Measurements from ENCODE around the gene MSI2.

The MSI2 gene

GRCh38 chr17:57442401-57442823 is 186.1 kb downstream of the MSI2 start:
- POLR2A ChIA-PET, result no interaction called here
- TF ChIP-seq L3MBTL2 (conservative IDR thresholded peaks at IDR 0.05) (no peak), HDGF (IDR thresholded peaks at IDR 0.05; ENCODE audit: borderline replicate concordance) (no peak), PKNOX1 (IDR thresholded peaks at IDR 0.05) (no peak), LEF1 (IDR thresholded peaks at IDR 0.05; ENCODE audit: borderline replicate concordance) (no peak), FOXA1 (IDR thresholded peaks at IDR 0.05) (no peak), BHLHE40 (IDR thresholded peaks at IDR 0.05; ENCODE audit: borderline replicate concordance) (no peak), ARNT (IDR thresholded peaks at IDR 0.05) (no peak), CTBP1 (IDR thresholded peaks at IDR 0.05; ENCODE audit: borderline replicate concordance) (no peak), FOXM1 (IDR thresholded peaks at IDR 0.05; ENCODE audit: borderline replicate concordance) (no peak), TARDBP (IDR thresholded peaks at IDR 0.05) (no peak), FOXK2 (IDR thresholded peaks at IDR 0.05) (no peak), NFRKB (IDR thresholded peaks at IDR 0.05) (no peak), ELF4 (IDR thresholded peaks at IDR 0.05) (no peak), SP1 (IDR thresholded peaks at IDR 0.05) (no peak), ZNF384 (IDR thresholded peaks at IDR 0.05) (no peak), SUZ12 (IDR thresholded peaks at IDR 0.05) (no peak)
- DNase-seq (ENCODE audit: extremely low spot score), result no peak
- CTCF ChIA-PET, result interaction anchor here (0.7 to 2.9 kb wide), 3 partner anchors 199 to 862 kb away, joined by 3 to 22 read pairs (median 3); no protein-coding TSS in a partner anchor

GRCh38 chr17:57442914-57443571 is 186.7 kb downstream of the MSI2 start:
- TF ChIP-seq SUZ12 (IDR thresholded peaks at IDR 0.05) (no peak), CTBP1 (IDR thresholded peaks at IDR 0.05; ENCODE audit: borderline replicate concordance) (no peak), PKNOX1 (IDR thresholded peaks at IDR 0.05) (no peak), TARDBP (IDR thresholded peaks at IDR 0.05) (no peak), LEF1 (IDR thresholded peaks at IDR 0.05; ENCODE audit: borderline replicate concordance) (no peak), ZNF384 (IDR thresholded peaks at IDR 0.05) (no peak), ELF4 (IDR thresholded peaks at IDR 0.05) (no peak), FOXA1 (IDR thresholded peaks at IDR 0.05) (no peak), L3MBTL2 (conservative IDR thresholded peaks at IDR 0.05) (no peak), NFRKB (IDR thresholded peaks at IDR 0.05) (no peak), SP1 (IDR thresholded peaks at IDR 0.05) (no peak), FOXM1 (IDR thresholded peaks at IDR 0.05; ENCODE audit: borderline replicate concordance) (no peak), BHLHE40 (IDR thresholded peaks at IDR 0.05; ENCODE audit: borderline replicate concordance) (no peak), FOXK2 (IDR thresholded peaks at IDR 0.05) (no peak), HDGF (IDR thresholded peaks at IDR 0.05; ENCODE audit: borderline replicate concordance) (no peak), ARNT (IDR thresholded peaks at IDR 0.05) (no peak)
- CTCF ChIA-PET, result interaction anchor here (0.6 kb wide), 1 partner anchor 68 kb away, joined by 3 read pairs; no protein-coding TSS in a partner anchor
- POLR2A ChIA-PET, result no interaction called here
- DNase-seq (ENCODE audit: extremely low spot score), result no peak

- DNase-seq (ENCODE audit: extremely low spot score), result no peak
- ChIA-PET CTCF (interaction anchor here (0.6 kb wide), 1 partner anchor 69 kb away, joined by 3 read pairs; no protein-coding TSS in a partner anchor), POLR2A (no interaction called here)
- TF ChIP-seq L3MBTL2 (conservative IDR thresholded peaks at IDR 0.05) (no peak), ARNT (IDR thresholded peaks at IDR 0.05) (no peak), FOXM1 (IDR thresholded peaks at IDR 0.05; ENCODE audit: borderline replicate concordance) (no peak), PKNOX1 (IDR thresholded peaks at IDR 0.05) (no peak), FOXK2 (IDR thresholded peaks at IDR 0.05) (no peak), NFRKB (IDR thresholded peaks at IDR 0.05) (no peak), CTBP1 (IDR thresholded peaks at IDR 0.05; ENCODE audit: borderline replicate concordance) (no peak), FOXA1 (IDR thresholded peaks at IDR 0.05) (no peak), SP1 (IDR thresholded peaks at IDR 0.05) (no peak), SUZ12 (IDR thresholded peaks at IDR 0.05) (no peak), BHLHE40 (IDR thresholded peaks at IDR 0.05; ENCODE audit: borderline replicate concordance) (no peak)
Observed at GRCh38 chr17:57443781-57444180, 187.5 kb downstream of the MSI2 start.

GRCh38 chr17:57444682-57445450 is 188.5 kb downstream of the MSI2 start:
- ChIA-PET CTCF (interaction anchor here (1.3 kb wide), 1 partner anchor 202 kb away, joined by 7 read pairs; no protein-coding TSS in a partner anchor), POLR2A (no interaction called here)
- DNase-seq (ENCODE audit: extremely low spot score), result no peak
- no peak for TF ChIP-seq FOXA1 (IDR thresholded peaks at IDR 0.05)

GRCh38 chr17:57445772-57446472 is 189.6 kb downstream of the MSI2 start:
- DNase-seq (ENCODE audit: extremely low spot score), result no peak
- no peak for TF ChIP-seq FOXK2 (IDR thresholded peaks at IDR 0.05)
- TF ChIP-seq LEF1 (IDR thresholded peaks at IDR 0.05; ENCODE audit: borderline replicate concordance), result no peak
- TF ChIP-seq FOXM1 (IDR thresholded peaks at IDR 0.05; ENCODE audit: borderline replicate concordance), result no peak
- TF ChIP-seq ARNT (IDR thresholded peaks at IDR 0.05), result no peak
- no peak for TF ChIP-seq CTBP1 (IDR thresholded peaks at IDR 0.05; ENCODE audit: borderline replicate concordance)
- no peak for TF ChIP-seq NFRKB (IDR thresholded peaks at IDR 0.05)
- TF ChIP-seq ZNF384 (IDR thresholded peaks at IDR 0.05), result no peak
- CTCF ChIA-PET, result interaction anchor here (0.6 kb wide), 1 partner anchor 97 kb away, joined by 3 read pairs; no protein-coding TSS in a partner anchor
- POLR2A ChIA-PET, result interaction anchor here (0.5 kb wide), 1 partner anchor 970 kb away, joined by 3 read pairs; no protein-coding TSS in a partner anchor

Measured in HEK293T (cell line).